PC-3 (cell line): ENCODE data around the gene PANK3. TPM values are rescaled to one million over a fixed set of nuclear protein-coding genes. Genes with fewer than 3 reads are reported as not detected.
A peak's percentile ranks its signal among the peaks of the same experiment; 100 is the strongest.

Experiments
- ATAC-seq: fragments of 200-7000 bp; cut with Tn5 transposase; 2 replicates; pipeline ENCODE4 v1.9.1; 2020; ENCODE audit warnings: mild to moderate bottlenecking, moderate library complexity
- BruUV-seq: library from RNA; stranded (reverse); fragments of 400-500 nt; replicated peaks from 2 replicates; lab custom pipeline; 2021; lab: Mats Ljungman, UMichigan
- CTCF ChIA-PET: fragments of 300-600 bp; sonication (Branson Sonifier 250); formaldehyde crosslinking; loops from one replicate; lab custom pipeline; 2022; ENCODE audit warnings: antibody characterized with exemption; lab: Charles Lee
- POLR2A ChIA-PET: fragments of 300-600 bp; sonication (Branson Sonifier 250); formaldehyde crosslinking; loops from one replicate; lab custom pipeline; 2022; ENCODE audit warnings: antibody characterized with exemption; ENCODE audit not compliant: unreplicated experiment; lab: Charles Lee
- DNase-seq: peaks from one replicate; pipeline ENCODE4 v3.0.0-alpha.2; 2015
- H2AFZ ChIP-seq: fragments of 300-600 bp; sonication (generic); 2 replicates; pipeline ENCODE4 v1.6.0; 2016; ENCODE audit warnings: antibody characterized with exemption, low read length
- H3F3A ChIP-seq: fragments of 300-600 bp; sonication (generic); one replicate; pipeline ENCODE4 v1.6.0; 2017; ENCODE audit warnings: antibody characterized with exemption, low read length, control low read depth, mild to moderate bottlenecking; ENCODE audit not compliant: unreplicated experiment
- H3K27ac ChIP-seq: fragments of 300-600 bp; sonication (generic); 2 replicates; pipeline ENCODE4 v1.5.1; 2016; ENCODE audit warnings: mild to moderate bottlenecking, low read length
- H3K27me3 ChIP-seq: fragments of 300-600 bp; sonication (generic); 2 replicates; pipeline ENCODE4 v1.6.1; 2016; ENCODE audit warnings: low read length, mixed read lengths
- H3K36me3 ChIP-seq: fragments of 300-600 bp; sonication (generic); 2 replicates; pipeline ENCODE4 v1.6.1; 2016; ENCODE audit warnings: low read depth, mixed run types, low read length, mixed read lengths
- H3K4me1 ChIP-seq: fragments of 300-600 bp; sonication (generic); 2 replicates; pipeline ENCODE4 v1.5.1; 2016; ENCODE audit warnings: low read length; ENCODE audit not compliant: insufficient read depth
- H3K4me2 ChIP-seq: fragments of 300-600 bp; sonication (generic); 2 replicates; pipeline ENCODE4 v1.6.0; 2016; ENCODE audit warnings: low read length
- H3K4me3 ChIP-seq: fragments of 300-600 bp; sonication (generic); 2 replicates; pipeline ENCODE4 v1.5.1; 2016; ENCODE audit warnings: mild to moderate bottlenecking, low read length, mixed read lengths
- H3K79me2 ChIP-seq: fragments of 300-600 bp; sonication (generic); 2 replicates; pipeline ENCODE4 v1.6.1; 2017; ENCODE audit warnings: low read length, mixed read lengths
- H3K9ac ChIP-seq: fragments of 300-600 bp; sonication (generic); 2 replicates; pipeline ENCODE4 v1.6.0; 2016; ENCODE audit warnings: mild to moderate bottlenecking, low read length
- H3K9me2 ChIP-seq: fragments of 300-600 bp; sonication (generic); replicated peaks from 2 replicates; pipeline ENCODE4 v1.6.1; 2016; ENCODE audit warnings: mixed run types, low read length, mixed read lengths
- H3K9me3 ChIP-seq: fragments of 300-600 bp; sonication (generic); 2 replicates; pipeline ENCODE4 v1.6.1; 2016; ENCODE audit warnings: low read length, mixed read lengths
- H4K20me1 ChIP-seq: fragments of 300-600 bp; sonication (generic); 2 replicates; pipeline ENCODE4 v1.6.1; 2016; ENCODE audit warnings: low read length, mixed read lengths
- EZH2 ChIP-seq: fragments of 300-600 bp; sonication (generic); IDR thresholded peaks from one replicate; pipeline ENCODE4 v1.6.1; 2017; ENCODE audit warnings: antibody characterized with exemption, mild to moderate bottlenecking, low read length; ENCODE audit not compliant: unreplicated experiment
- EZH2phosphoT487 ChIP-seq: fragments of 300-600 bp; sonication (generic); IDR thresholded peaks from 2 replicates; pipeline ENCODE4 v1.6.1; 2018; ENCODE audit warnings: mild to moderate bottlenecking, antibody characterized with exemption, low read length, borderline replicate concordance
- intact Hi-C: fragments of 100-400 bp; cut with micrococcal nuclease; formaldehyde crosslinking; loops from 2 replicates; pipeline ENCODE4 v1.9.0; 2023
- total RNA-seq: library from RNA; depleted of rRNA; stranded (reverse); fragments of >200 nt; gene quantifications from 2 replicates; pipeline ENCODE4 v1.2.3, GENCODE V29; 2014
- TF ChIP-seq, protein P1 (sequence below): fragments of 300-600 bp; sonication (generic); conservative IDR thresholded peaks from 2 replicates; pipeline ENCODE4 v1.5.1; 2017; ENCODE audit warnings: antibody characterized with exemption, low read depth, mild to moderate bottlenecking, low read length

Gene PANK3
- total RNA-seq, 1 experiment from 2014 or later: 22.7 TPM

DNA sequence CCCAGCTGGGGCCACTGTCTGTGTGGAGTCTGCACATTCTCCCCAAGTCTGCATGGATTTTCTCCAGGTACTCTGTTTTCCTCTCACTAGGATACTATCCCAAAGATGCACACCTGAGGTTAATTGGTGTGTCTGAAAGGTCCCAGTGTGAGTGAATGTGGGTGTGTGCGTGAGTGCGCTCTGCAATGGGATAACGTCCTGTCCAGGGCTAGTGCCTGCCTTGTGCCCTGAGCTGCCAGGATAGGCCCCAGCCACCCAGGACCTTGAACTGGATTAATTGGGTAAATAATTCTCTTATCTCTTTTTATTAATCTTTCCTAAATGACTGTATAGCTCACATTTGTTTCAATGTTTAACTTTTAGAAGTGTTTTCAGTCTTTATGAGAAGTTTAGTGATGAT is 11.5 kb upstream of the PANK3 start:
- POLR2A ChIA-PET: interaction anchor here (0.7 kb wide), 1 partner anchor 11 kb away, joined by 3 read pairs; the partner anchor contains the start of gene PANK3
- Histone ChIP-seq H3K4me1 (peaks cover 25% of the 10 kb centered on the region), H3K4me2 (0 out of 2 replicates have a peak overlapping the region, but pooled peaks have one; percentile 63), H3K9me3 (no peaks in the 10 kb centered on the region), H3K9ac (no peak overlapping the region), H4K20me1 (no peaks in the 10 kb centered on the region), H3K79me2 (no peaks in the 10 kb centered on the region), H3K27me3 (no peaks in the 10 kb centered on the region), H3K27ac (no peak overlapping the region), H2AFZ (no peak overlapping the region), H3F3A (no peaks in the 10 kb centered on the region), H3K4me3 (no peak overlapping the region), H3K36me3 (no peaks in the 10 kb centered on the region), H3K9me2 (no peaks in the 10 kb centered on the region)
- CTCF ChIA-PET: no interaction called here
- TF ChIP-seq, protein P1, sequence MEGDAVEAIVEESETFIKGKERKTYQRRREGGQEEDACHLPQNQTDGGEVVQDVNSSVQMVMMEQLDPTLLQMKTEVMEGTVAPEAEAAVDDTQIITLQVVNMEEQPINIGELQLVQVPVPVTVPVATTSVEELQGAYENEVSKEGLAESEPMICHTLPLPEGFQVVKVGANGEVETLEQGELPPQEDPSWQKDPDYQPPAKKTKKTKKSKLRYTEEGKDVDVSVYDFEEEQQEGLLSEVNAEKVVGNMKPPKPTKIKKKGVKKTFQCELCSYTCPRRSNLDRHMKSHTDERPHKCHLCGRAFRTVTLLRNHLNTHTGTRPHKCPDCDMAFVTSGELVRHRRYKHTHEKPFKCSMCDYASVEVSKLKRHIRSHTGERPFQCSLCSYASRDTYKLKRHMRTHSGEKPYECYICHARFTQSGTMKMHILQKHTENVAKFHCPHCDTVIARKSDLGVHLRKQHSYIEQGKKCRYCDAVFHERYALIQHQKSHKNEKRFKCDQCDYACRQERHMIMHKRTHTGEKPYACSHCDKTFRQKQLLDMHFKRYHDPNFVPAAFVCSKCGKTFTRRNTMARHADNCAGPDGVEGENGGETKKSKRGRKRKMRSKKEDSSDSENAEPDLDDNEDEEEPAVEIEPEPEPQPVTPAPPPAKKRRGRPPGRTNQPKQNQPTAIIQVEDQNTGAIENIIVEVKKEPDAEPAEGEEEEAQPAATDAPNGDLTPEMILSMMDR: no peak
- TF ChIP-seq EZH2 (no peak), EZH2phosphoT487 (no peak)
- ATAC-seq (no peak), DNase-seq (no peak)
- BruUV-seq: no TSS peak
- intact Hi-C loops: no loop called here

DNA sequence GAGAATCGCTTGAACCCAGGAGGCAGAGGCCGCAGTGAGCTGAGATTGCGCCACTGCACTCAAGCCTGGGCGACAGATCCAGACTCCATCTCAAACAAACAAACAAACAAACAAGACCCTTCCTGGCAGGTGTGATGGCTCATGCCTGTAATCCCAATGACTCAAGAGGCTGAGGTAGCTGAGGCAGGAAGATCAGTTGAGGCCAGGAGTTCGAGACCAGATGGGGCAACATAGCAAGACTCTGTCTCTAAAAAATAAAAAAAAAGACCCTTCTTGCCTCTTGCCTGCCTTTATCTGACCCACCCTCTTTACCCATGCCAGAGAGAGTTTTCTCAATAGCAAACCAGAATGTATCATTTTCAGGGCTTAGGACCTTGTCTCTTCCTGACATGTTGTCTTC is 8.8 kb upstream of the PANK3 start:
- POLR2A ChIA-PET: no interaction called here
- no peak overlapping the region for H2AFZ ChIP-seq

More for the DNA sequence above, 8.8 kb upstream of the PANK3 start:
- ATAC-seq: no peak
- intact Hi-C loops: no loop called here
- Histone ChIP-seq H3K36me3 (no peaks in the 10 kb centered on the region), H3K27ac (no peak overlapping the region), H3K4me1 (peaks cover 25% of the 10 kb centered on the region), H3K9me2 (no peaks in the 10 kb centered on the region), H3F3A (no peaks in the 10 kb centered on the region), H3K27me3 (no peaks in the 10 kb centered on the region), H3K4me2 (no peak overlapping the region), H4K20me1 (no peaks in the 10 kb centered on the region), H3K4me3 (no peak overlapping the region), H3K79me2 (no peaks in the 10 kb centered on the region), H3K9ac (no peak overlapping the region), H3K9me3 (no peaks in the 10 kb centered on the region)
- TF ChIP-seq EZH2phosphoT487 (no peak), EZH2 (no peak)
- TF ChIP-seq, protein P1: no peak
- CTCF ChIA-PET: no interaction called here
- BruUV-seq: no TSS peak
- DNase-seq: no peak
